Stimulated activated CD4-positive, alpha-beta T cell treated with anti-CD3 and anti-CD28 coated beads, Interleukin-1b, Interleukin-23, amount 100 ng/mL, for 24 hours (primary cell): ENCODE measurements around the gene CPNE7.
A peak's percentile ranks its signal among the peaks of the same experiment; 100 is the strongest.

Source experiments
- DNase-seq, 4 experiments: peaks; one replicate each; pipeline ENCODE4 v3.0.0-alpha.2; 2020; ENCODE audit warnings: low read depth in 4 of 4, low spot score in 1 of 4

The CPNE7 gene

GRCh38 chr16:89602273-89602951 is 26.9 kb downstream of the CPNE7 start:
- peak; percentile 37 to 60 (median 50) for DNase-seq

DNA sequence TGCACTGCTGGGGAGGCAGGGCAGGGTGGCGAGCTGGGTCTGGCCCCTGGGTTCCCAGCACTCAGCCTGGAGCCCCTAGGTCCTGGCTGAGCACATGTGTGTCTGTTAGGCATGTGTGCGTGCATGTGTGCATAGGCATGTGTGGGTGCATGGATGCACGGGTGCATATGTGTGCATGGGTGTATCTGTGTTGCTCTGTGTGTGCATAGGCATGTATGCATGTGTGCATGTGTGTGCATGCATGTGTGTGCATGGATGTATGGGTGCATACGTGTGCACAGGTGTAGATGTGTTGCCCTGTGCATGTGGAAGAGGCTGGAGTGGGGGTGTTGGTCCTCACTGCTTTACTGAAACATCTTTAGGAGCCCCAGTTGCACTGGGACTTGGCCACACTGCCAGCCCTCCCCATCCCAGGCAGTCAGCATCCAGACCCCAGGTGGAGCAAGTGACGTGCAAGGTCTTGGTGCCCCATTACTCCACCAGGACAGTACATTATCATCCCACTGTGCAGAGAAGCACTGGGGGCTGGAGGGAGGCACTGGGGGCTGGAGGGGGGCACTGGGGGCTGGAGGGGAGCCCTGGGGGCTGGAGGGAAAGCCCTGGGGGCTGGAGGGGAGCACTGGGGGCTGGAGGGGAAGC is 27.5 kb downstream of the CPNE7 start:
- DNase-seq: no peak

DNA sequence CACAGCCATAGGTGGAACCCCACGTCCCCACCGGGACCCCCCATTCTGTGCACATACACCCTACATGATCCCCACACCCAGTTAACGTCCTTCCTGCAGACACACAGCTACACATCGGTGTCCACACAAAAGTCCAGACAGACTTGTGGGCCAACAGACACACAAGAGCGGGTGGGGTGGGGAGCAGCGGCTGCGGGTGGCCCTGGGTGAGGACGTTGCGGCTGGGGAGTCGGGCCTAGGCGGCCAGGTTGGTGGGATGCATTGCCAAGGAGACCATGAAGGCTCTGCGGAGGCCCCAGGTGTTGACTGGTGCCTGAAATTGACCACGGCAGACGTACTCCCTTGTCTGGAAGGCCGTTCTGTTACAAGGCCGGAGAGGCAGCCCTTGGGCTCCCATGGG is 29.2 kb downstream of the CPNE7 start:
- DNase-seq: no peak

DNA sequence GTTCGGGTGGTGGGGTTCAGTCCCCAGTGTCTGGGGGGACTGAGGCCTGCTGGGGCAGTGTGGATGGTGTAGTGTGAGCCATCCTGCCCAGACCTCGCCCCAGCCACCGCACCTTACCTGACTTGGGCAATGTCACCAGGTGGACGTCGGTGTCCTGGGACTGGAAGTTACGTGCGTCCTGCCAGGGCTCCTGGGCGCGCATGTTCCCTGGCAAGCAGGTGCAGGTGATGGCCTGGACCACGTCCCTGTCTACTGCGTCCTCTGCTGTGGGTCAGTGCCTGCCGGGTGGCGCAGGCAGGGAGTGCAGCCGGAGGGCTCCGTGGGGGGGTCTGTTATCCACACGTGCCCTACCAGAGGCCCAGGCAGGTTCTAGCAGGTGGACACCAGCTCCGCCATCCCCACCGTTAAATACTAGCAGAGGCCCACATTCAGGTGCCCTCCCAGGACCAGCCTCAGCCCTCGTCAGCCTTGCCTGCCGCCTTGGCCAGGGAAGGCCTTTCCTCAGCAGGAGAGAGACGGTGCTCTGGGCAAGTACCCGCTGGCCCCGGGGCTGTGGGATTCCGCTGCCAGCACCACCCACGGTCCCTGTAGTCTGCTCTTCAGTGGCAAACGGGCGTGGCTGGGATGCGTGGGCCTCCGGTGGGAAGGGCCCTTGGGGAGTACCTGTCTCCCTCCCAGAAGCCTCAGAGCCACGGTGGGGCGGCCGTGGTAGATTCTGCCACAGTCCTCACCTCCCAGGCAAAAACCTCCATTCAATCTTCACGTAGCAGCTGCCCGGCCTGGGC is 29.8 kb downstream of the CPNE7 start:
- no peak for DNase-seq

GRCh38 chr16:89606006-89606405 is 30.4 kb downstream of the CPNE7 start:
- no peak for DNase-seq

- DNase-seq: no peak
These were observed 31.9 kb downstream of the CPNE7 start for GRCh38 chr16:89607453-89607852.

DNA sequence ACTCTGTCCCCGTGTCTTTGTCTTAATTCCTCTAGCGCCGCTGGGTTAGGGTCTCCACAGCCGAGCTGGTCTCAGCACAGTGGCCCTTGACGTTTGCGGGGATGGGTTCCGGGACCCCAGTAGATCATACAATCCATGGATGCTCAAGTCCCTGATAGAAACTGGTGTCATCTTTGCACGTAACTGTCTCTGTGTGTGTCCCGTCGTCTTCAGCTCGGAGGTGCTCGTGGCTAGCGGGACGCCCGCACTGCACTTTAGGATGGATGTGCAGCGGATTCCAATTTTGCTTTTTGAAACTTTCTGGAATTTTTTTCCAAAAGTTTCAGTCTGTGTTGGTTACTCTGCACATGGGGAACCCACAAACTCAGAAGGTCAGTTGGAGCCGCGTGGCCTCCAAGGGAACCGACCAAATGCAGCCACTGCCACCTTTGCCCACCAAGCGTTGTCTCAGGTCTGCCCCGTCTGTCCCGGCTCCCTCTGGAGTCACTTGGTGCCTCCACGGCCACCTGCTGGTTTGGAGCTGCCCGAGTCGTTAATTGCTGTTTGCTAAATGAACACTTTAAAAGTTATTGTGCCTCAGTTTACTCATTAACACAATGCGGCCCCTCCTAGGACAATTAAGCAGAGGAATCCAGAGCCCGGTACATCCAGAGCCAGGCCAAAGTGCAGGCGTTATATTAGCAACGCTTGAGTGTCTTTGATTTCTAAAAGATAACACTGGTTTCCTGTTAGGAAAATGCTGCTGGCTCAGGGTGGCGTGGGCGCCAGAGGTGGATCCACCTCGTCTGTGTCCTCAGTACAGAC is 32.6 kb downstream of the CPNE7 start:
- DNase-seq: no peak

DNA sequence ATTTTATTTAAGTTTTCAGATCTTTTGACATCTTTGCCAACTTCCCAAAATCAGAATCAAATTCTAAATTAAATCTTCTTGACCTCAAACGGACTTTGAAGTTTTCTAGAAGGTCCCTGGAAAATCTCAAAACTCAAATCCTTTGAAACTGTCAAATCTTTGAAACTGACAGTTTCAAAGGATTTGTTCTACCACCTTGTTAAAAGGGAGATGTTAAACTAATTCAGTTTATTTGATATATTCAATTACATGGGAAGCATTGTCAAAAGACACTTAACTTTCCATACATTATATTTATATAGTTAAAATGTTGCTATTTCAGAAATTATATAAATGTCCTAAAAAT is 34.5 kb downstream of the CPNE7 start:
- no peak for DNase-seq

DNA sequence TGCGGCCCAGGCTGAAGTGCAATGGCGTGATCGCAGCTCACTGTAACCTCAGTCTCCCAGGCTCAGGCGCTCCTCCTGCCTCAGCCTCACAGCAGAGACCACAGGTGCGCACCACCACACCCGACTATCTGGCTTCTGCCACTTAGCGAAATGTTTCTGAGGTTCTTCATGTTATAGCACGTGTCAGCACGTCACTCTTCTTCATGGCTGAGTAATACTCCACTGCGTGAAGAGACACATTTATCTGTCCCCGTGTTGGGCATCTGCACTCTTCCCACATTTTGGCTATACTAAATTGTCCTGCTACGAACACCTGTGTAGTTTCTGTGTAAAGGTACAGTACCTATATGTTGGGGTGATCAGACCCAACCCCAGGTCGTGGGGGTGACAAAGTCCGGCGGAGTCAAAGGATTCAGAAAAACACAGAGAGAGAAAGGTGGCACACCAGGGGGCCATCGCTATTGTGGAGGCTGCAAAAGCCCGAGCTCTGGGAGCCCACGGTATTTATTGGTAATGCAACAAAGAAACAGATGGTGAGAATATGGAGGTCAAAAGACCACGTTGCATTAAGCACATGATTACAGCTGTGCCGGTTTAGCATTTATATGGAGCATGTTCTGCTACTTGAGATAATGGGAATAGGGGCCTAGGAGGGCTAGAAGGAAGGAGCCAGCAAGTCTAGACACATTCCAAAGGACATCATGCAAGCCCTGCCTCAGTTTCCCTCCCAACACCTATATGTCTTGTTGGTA is 37.0 kb downstream of the CPNE7 start:
- DNase-seq: no peak

- DNase-seq: no peak
These were observed 37.8 kb downstream of the CPNE7 start, which contains the start of gene DPEP1 for GRCh38 chr16:89613231-89613953. Gene DPEP1 (plus strand): TSS chr16:89613642. CDS start chr16:89630411, 16,769 bp downstream.

DNA sequence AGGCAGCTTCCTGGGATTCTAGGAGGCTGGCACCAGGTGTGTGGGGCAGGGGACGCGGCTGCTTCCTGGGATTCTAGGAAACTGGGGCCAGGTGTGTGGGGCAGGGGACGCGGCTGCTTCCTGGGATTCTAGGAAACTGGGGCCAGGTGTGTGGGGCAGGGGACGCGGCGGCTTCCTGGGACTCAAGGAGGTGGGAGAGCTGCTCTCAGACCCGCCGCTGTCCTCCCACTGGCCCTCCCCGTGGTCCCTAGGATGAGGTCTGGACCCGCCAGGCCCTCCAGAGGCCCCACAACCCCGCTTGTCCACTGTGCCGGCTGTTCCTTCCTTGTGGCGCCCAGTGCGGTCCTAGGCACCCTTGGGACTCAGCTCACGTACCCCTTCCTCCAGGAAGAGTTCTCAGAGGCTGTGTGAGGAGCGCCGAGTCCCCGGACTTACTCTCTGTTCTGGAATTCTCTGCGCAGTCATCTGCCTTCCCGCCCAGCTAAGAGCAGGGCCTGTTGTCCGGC is 38.4 kb downstream of the CPNE7 start:
- no peak for DNase-seq

- DNase-seq: no peak
These were observed 39.6 kb downstream of the CPNE7 start for GRCh38 chr16:89615176-89615575.

- peak in 1 of 4 experiments; percentile 32 for DNase-seq
These were observed 40.1 kb downstream of the CPNE7 start for GRCh38 chr16:89615596-89616090.

- DNase-seq: no peak
These were observed 41.1 kb downstream of the CPNE7 start for GRCh38 chr16:89616623-89617022.

DNA sequence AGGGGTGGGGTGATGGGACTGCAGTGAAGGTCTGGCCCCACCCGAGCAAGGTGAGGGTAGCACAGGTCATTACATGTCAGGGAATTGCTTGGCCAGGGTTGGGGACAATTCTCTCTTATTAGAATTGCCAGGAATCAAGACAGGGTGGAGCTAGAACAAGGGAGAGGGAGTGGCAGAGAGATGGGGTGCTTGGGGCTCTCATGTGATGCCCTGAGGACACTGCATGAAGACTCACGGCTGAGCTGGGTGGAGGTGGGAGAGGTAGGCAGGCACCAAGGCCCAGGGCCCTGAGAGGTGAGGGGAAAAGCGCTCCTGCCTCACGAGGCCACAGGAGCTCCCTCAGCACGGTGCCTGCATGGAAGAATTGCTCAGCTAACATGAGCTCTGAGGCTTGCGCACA is 41.5 kb downstream of the CPNE7 start:
- no peak for DNase-seq

DNA sequence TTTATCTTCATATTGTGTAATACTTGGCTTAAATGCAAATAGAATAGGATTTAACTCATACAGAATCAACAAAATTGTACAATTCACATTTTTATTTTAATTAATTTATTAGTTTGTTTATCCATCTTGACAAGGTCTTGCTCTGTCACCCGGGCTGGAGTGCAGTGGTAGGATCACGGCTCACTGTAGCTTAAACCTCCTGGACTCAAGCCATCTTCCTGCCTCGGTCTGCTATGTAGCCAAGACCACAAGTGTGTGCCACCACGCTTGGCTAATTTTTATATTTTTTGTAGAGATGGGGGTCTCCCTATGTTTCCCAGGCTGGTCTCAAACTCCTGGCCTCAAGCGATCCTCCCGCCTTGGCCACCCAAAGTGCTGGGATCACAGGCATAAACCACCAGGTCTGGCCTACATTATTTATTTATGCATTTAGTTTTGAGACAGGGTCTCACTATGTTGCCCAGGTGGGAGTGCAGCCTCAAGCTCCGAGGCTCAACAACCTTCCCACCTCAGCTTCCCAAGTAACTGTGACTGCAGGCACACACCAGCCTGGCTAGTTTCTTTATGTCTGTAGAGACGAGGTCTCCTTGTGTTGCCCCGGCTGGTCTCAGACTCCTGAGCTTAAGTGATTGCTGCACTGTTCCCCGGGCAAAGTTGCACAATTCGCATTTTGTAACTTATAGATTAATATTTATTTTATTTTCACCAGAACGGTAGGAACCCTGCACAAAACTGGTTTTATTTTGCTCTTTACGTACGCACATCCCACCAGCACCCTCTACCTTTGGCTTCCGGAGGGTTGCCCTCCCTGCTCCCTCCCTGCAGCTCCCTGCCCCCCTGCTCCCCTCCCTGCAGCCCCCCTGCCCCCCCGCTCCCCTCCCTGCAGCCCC is 42.8 kb downstream of the CPNE7 start:
- DNase-seq: no peak

GRCh38 chr16:89619840-89620239 is 44.3 kb downstream of the CPNE7 start:
- no peak for DNase-seq

- DNase-seq: no peak
These were observed 44.9 kb downstream of the CPNE7 start for GRCh38 chr16:89620406-89620841.
